Dedifferentiated amniotic fluid mesenchymal stem cell (primary cell): ENCODE data around the gene DCHS1.

Experiments
- DNase-seq: peaks from one replicate; pipeline ENCODE4 v3.0.0-alpha.2; 2016; ENCODE audit errors: extremely low spot score

The DCHS1 gene

GRCh38 chr11:6647836-6648235 lies 7.8 kb downstream of the DCHS1 start:
- DNase-seq, result no peak

GRCh38 chr11:6646918-6647679 lies 8.5 kb downstream of the DCHS1 start:
- no peak for DNase-seq

GRCh38 chr11:6646576-6646917 lies 9.1 kb downstream of the DCHS1 start:
- DNase-seq, result peak; percentile 31

- no peak for DNase-seq
These were observed 9.5 kb downstream of the DCHS1 start for GRCh38 chr11:6646071-6646470.

- DNase-seq, result no peak
These were observed 12.7 kb downstream of the DCHS1 start for GRCh38 chr11:6642957-6643356.

- no peak for DNase-seq
These were observed 14.5 kb downstream of the DCHS1 start for GRCh38 chr11:6640985-6641701.

GRCh38 chr11:6640036-6640984 lies 15.3 kb downstream of the DCHS1 start:
- DNase-seq, result no peak

- no peak for DNase-seq
These were observed 17.2 kb downstream of the DCHS1 start for GRCh38 chr11:6638429-6638828.

- peak; percentile 68 for DNase-seq
These were observed 17.7 kb downstream of the DCHS1 start for GRCh38 chr11:6637871-6638270.

GRCh38 chr11:6636480-6636879 lies 19.1 kb downstream of the DCHS1 start:
- DNase-seq, result no peak

- DNase-seq, result no peak
These were observed 20.3 kb downstream of the DCHS1 start for GRCh38 chr11:6635082-6635932.

- DNase-seq, result no peak
These were observed 21.1 kb downstream of the DCHS1 start for GRCh38 chr11:6634534-6634933.

GRCh38 chr11:6633422-6634408 lies 21.9 kb downstream of the DCHS1 start:
- no peak for DNase-seq

GRCh38 chr11:6632116-6633073 lies 23.2 kb downstream of the DCHS1 start:
- DNase-seq, result no peak

GRCh38 chr11:6631361-6631890 lies 24.2 kb downstream of the DCHS1 start:
- DNase-seq, result no peak

GRCh38 chr11:6630632-6631291 lies 24.8 kb downstream of the DCHS1 start:
- no peak for DNase-seq

GRCh38 chr11:6629892-6630631 lies 25.5 kb downstream of the DCHS1 start:
- DNase-seq, result no peak

- DNase-seq, result no peak
These were observed 26.1 kb downstream of the DCHS1 start for GRCh38 chr11:6629573-6629891.
